Measurements from ENCODE around the gene PARVA. TPM values are rescaled to one million over a fixed set of nuclear protein-coding genes. Genes with fewer than 3 reads are reported as not detected.

PARVA gene
- total RNA-seq, 1 experiment from 2014 or later: 10.4 TPM

DNA sequence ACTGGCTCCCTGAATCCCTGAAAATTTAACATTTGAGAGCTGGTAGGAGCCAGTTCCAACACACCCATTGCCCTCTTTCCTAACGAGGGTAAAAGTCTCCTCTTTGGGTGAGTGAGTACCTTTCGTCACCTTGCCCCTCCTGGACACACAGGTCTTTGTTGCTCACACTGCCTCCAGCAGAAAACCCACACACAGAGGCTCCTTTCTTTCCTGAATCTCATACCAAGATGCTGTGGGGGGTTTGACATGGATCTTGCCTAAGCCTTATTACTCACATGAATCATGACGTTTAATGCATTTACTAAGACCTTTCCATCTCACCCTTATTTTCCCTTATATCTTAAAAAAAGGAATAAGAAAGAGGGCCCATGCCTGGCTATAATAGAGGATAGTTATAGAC is 53.0 kb downstream of the PARVA start:
- TF ChIP-seq ZNF317 (CRISPR knock-in tag; IDR thresholded peaks at IDR 0.05; ENCODE audit: borderline replicate concordance, low read depth) (no peak), ZNF121 (CRISPR knock-in tag; IDR thresholded peaks at IDR 0.05) (no peak), ZNF232 (CRISPR knock-in tag; IDR thresholded peaks at IDR 0.05) (no peak), MXD4 (CRISPR knock-in tag; IDR thresholded peaks at IDR 0.05; ENCODE audit: borderline replicate concordance) (no peak), ZBTB21 (CRISPR knock-in tag; IDR thresholded peaks at IDR 0.05; ENCODE audit: borderline replicate concordance) (no peak), ESRRA (CRISPR knock-in tag; IDR thresholded peaks at IDR 0.05; ENCODE audit: borderline replicate concordance) (no peak), ZNF532 (CRISPR knock-in tag; IDR thresholded peaks at IDR 0.05; ENCODE audit: borderline replicate concordance) (no peak), RORB (CRISPR knock-in tag; IDR thresholded peaks at IDR 0.05) (no peak), CBFB (CRISPR knock-in tag; IDR thresholded peaks at IDR 0.05; ENCODE audit: low read depth) (no peak), USF1 (CRISPR knock-in tag; IDR thresholded peaks at IDR 0.05) (no peak), MYBL2 (CRISPR knock-in tag; IDR thresholded peaks at IDR 0.05) (no peak), NFYB (CRISPR knock-in tag; conservative IDR thresholded peaks at IDR 0.05; ENCODE audit: low read depth) (no peak)
- TF ChIP-seq, protein P1, sequence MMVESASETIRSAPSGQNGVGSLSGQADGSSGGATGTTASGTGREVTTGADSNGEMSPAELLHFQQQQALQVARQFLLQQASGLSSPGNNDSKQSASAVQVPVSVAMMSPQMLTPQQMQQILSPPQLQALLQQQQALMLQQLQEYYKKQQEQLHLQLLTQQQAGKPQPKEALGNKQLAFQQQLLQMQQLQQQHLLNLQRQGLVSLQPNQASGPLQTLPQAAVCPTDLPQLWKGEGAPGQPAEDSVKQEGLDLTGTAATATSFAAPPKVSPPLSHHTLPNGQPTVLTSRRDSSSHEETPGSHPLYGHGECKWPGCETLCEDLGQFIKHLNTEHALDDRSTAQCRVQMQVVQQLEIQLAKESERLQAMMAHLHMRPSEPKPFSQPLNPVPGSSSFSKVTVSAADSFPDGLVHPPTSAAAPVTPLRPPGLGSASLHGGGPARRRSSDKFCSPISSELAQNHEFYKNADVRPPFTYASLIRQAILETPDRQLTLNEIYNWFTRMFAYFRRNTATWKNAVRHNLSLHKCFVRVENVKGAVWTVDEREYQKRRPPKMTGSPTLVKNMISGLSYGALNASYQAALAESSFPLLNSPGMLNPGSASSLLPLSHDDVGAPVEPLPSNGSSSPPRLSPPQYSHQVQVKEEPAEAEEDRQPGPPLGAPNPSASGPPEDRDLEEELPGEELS (CRISPR knock-in tag; IDR thresholded peaks at IDR 0.05): no peak
- TF ChIP-seq, protein P2, sequence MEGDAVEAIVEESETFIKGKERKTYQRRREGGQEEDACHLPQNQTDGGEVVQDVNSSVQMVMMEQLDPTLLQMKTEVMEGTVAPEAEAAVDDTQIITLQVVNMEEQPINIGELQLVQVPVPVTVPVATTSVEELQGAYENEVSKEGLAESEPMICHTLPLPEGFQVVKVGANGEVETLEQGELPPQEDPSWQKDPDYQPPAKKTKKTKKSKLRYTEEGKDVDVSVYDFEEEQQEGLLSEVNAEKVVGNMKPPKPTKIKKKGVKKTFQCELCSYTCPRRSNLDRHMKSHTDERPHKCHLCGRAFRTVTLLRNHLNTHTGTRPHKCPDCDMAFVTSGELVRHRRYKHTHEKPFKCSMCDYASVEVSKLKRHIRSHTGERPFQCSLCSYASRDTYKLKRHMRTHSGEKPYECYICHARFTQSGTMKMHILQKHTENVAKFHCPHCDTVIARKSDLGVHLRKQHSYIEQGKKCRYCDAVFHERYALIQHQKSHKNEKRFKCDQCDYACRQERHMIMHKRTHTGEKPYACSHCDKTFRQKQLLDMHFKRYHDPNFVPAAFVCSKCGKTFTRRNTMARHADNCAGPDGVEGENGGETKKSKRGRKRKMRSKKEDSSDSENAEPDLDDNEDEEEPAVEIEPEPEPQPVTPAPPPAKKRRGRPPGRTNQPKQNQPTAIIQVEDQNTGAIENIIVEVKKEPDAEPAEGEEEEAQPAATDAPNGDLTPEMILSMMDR (IDR thresholded peaks at IDR 0.05): no peak
- Mint-ChIP-seq H3K27ac (no peak overlapping the region), H3K27me3 (ENCODE audit: low read depth) (no peaks in the 10 kb centered on the region), H3K4me3 (no peak overlapping the region), H3K4me1 (peaks cover 16% of the 10 kb centered on the region), H3K9me3 (no peaks in the 10 kb centered on the region), H3K36me3 (no peaks in the 10 kb centered on the region)
- DNase-seq (ENCODE audit: low spot score) (no peak), ATAC-seq (no peak)
- ChIA-PET CTCF (interaction anchor here (1.1 to 2.2 kb wide), 3 partner anchors 10 to 142 kb away, joined by 3 to 8 read pairs (median 4); no protein-coding TSS in a partner anchor), POLR2A (no interaction called here)

DNA sequence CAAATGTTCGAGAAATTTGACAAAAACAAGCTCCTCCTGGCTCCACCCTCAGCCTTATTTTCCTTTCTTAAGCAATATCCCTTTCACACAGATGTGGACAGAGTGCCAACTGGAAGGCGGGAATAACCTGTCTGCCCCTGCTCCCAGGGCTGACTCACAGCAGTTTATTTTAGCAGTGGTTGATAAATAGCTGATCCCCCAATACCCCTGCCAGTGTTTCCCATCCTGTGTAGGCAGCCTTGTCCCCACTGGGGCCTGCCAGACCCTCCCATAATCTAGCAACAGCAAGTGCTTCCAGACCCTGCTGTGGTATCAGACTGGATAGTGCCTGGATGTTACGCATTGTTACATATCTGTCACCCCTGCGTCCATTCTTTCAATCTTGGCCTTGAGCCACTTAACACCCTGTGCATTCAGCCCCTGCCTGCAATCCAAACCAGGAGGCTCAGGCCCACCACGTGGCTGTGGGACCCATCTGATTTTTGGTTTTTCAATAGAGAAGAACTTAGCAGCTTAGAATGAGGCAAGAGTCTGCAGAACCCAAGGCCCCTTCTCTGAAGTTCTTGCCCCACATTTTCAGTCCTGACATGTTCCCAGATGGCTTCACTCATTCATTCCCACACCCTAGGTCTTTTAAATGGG is 53.7 kb downstream of the PARVA start:
- ATAC-seq (no peak), DNase-seq (ENCODE audit: low spot score) (no peak)
- POLR2A ChIA-PET: no interaction called here
- CTCF ChIA-PET: interaction anchor here (1.1 to 2.2 kb wide), 3 partner anchors 11 to 143 kb away, joined by 3 to 8 read pairs (median 4); no protein-coding TSS in a partner anchor
- Mint-ChIP-seq H3K4me1 (peaks cover 16% of the 10 kb centered on the region), H3K36me3 (no peaks in the 10 kb centered on the region), H3K27me3 (ENCODE audit: low read depth) (no peaks in the 10 kb centered on the region), H3K4me3 (no peak overlapping the region), H3K9me3 (no peaks in the 10 kb centered on the region), H3K27ac (no peak overlapping the region)
- TF ChIP-seq TEAD1 (CRISPR knock-in tag; IDR thresholded peaks at IDR 0.05) (no peak), TEAD4 (CRISPR knock-in tag; IDR thresholded peaks at IDR 0.05) (no peak), JAZF1 (CRISPR knock-in tag; IDR thresholded peaks at IDR 0.05) (no peak), STAT6 (CRISPR knock-in tag; conservative IDR thresholded peaks at IDR 0.05; ENCODE audit: low read depth) (no peak), NFYB (CRISPR knock-in tag; conservative IDR thresholded peaks at IDR 0.05; ENCODE audit: low read depth) (no peak)

Data from WTC11 (cell line).